Measurements from ENCODE around the gene PLEKHM3. TPM values are rescaled to one million over a fixed set of nuclear protein-coding genes. Genes with fewer than 3 reads are reported as not detected.

The PLEKHM3 gene
- polyA plus RNA-seq, 1 experiment: 5.8 TPM

GRCh38 chr2:207839028-207839427 lies 186.3 kb downstream of the PLEKHM3 start:
- H3K4me3 ChIP-seq (ENCODE audit: low read depth, low read length): no peak overlapping the region
- TF ChIP-seq CTCF (IDR thresholded peaks at IDR 0.05; ENCODE audit: insufficient read depth, low read depth, low read length): no peak
- H3K36me3 ChIP-seq (ENCODE audit: control insufficient read depth, insufficient read depth, low read length): no peaks in the 10 kb centered on the region
- ChIA-PET CTCF (no interaction called here), POLR2A (no interaction called here)
- no peak for DNase-seq (ENCODE audit: low read depth)
- H3K27me3 ChIP-seq (ENCODE audit: control insufficient read depth, insufficient read depth, low read length): no peaks in the 10 kb centered on the region

- ChIA-PET POLR2A (no interaction called here), CTCF (interaction anchor here (1.4 to 1.8 kb wide), 2 partner anchors 9 to 136 kb away, joined by 3 to 4 read pairs; no protein-coding TSS in a partner anchor)
- Histone ChIP-seq H3K27me3 (ENCODE audit: control insufficient read depth, insufficient read depth, low read length) (no peaks in the 10 kb centered on the region), H3K36me3 (ENCODE audit: control insufficient read depth, insufficient read depth, low read length) (no peaks in the 10 kb centered on the region), H3K4me3 (ENCODE audit: low read depth, low read length) (no peak overlapping the region)
- TF ChIP-seq CTCF (IDR thresholded peaks at IDR 0.05; ENCODE audit: insufficient read depth, low read depth, low read length): no peak
- no peak for DNase-seq (ENCODE audit: low read depth)
Measured at GRCh38 chr2:207836521-207837133, 188.7 kb downstream of the PLEKHM3 start.

GRCh38 chr2:207835805-207836204 lies 189.5 kb downstream of the PLEKHM3 start:
- no peak for TF ChIP-seq CTCF (IDR thresholded peaks at IDR 0.05; ENCODE audit: insufficient read depth, low read depth, low read length)
- ChIA-PET POLR2A (no interaction called here), CTCF (interaction anchor here (0.5 to 1.8 kb wide), 3 partner anchors 10 to 137 kb away, joined by 3 to 5 read pairs (median 4); no protein-coding TSS in a partner anchor)
- Histone ChIP-seq H3K36me3 (ENCODE audit: control insufficient read depth, insufficient read depth, low read length) (no peaks in the 10 kb centered on the region), H3K27me3 (ENCODE audit: control insufficient read depth, insufficient read depth, low read length) (no peaks in the 10 kb centered on the region), H3K4me3 (ENCODE audit: low read depth, low read length) (no peak overlapping the region)
- no peak for DNase-seq (ENCODE audit: low read depth)

GRCh38 chr2:207833251-207833751 lies 192.0 kb downstream of the PLEKHM3 start:
- Histone ChIP-seq H3K4me3 (ENCODE audit: low read depth, low read length) (no peak overlapping the region), H3K27me3 (ENCODE audit: control insufficient read depth, insufficient read depth, low read length) (no peaks in the 10 kb centered on the region), H3K36me3 (ENCODE audit: control insufficient read depth, insufficient read depth, low read length) (no peaks in the 10 kb centered on the region)
- TF ChIP-seq CTCF (IDR thresholded peaks at IDR 0.05; ENCODE audit: insufficient read depth, low read depth, low read length): no peak
- DNase-seq (ENCODE audit: low read depth): no peak
- ChIA-PET POLR2A (no interaction called here), CTCF (no interaction called here)

- CTCF ChIA-PET: interaction anchor here (0.6 kb wide), 1 partner anchor 53 kb away, joined by 3 read pairs; no protein-coding TSS in a partner anchor
- Histone ChIP-seq H3K4me3 (ENCODE audit: low read depth, low read length) (no peak overlapping the region), H3K36me3 (ENCODE audit: control insufficient read depth, insufficient read depth, low read length) (no peaks in the 10 kb centered on the region), H3K27me3 (ENCODE audit: control insufficient read depth, insufficient read depth, low read length) (no peaks in the 10 kb centered on the region)
- no peak for DNase-seq (ENCODE audit: low read depth)
- no peak for TF ChIP-seq CTCF (IDR thresholded peaks at IDR 0.05; ENCODE audit: insufficient read depth, low read depth, low read length)
- POLR2A ChIA-PET: no interaction called here
Measured at GRCh38 chr2:207831584-207832248, 193.6 kb downstream of the PLEKHM3 start.
